B cell (primary cell): Measurements from ENCODE around the gene FSIP1. TPM values are rescaled to one million over a fixed set of nuclear protein-coding genes. Genes with fewer than 3 reads are reported as not detected.

ENCODE experiments used
- ATAC-seq: fragments of 200-7000 bp; cut with Tn5 transposase; one replicate; pipeline ENCODE4 v1.10.0; 2021; ENCODE audit warnings: low read depth, mild to moderate bottlenecking, moderate number of reproducible peaks, moderate library complexity
- CTCF ChIA-PET: fragments of 350-600 bp; sonication (Branson Sonifier 250); formaldehyde crosslinking; loops from one replicate; lab custom pipeline; 2021; ENCODE audit warnings: antibody characterized with exemption, inconsistent platforms; lab: Charles Lee
- POLR2A ChIA-PET: fragments of 350-600 bp; sonication (Branson Sonifier 250); formaldehyde crosslinking; loops from one replicate; lab custom pipeline; 2021; ENCODE audit warnings: antibody characterized with exemption; lab: Charles Lee
- DNase-seq: peaks from one replicate; pipeline ENCODE4 v3.0.0; 2013
- H2AFZ ChIP-seq: 2 replicates; pipeline ENCODE4 v1.6.1; 2012; ENCODE audit warnings: mild to moderate bottlenecking, low read depth, low read length; ENCODE audit not compliant: insufficient read depth, poor library complexity, severe bottlenecking
- H3K27ac ChIP-seq, 2 donors: 1 replicate in 1 of 2; 2 replicates in 1 of 2; pipeline ENCODE4 v1.5.1; 2012 to 2013; ENCODE audit warnings: low read length in 2 of 2, mild to moderate bottlenecking in 2 of 2, moderate library complexity in 1 of 2
- H3K27me3 ChIP-seq, 4 experiments: fragments of 200-600 bp in 1 of 4; sonication (generic) in 1 of 4; replicated peaks in 1 of 4; 1 replicate in 2 of 4; 2 replicates in 2 of 4; pipeline versions ENCODE4 v1.6.1 to v1.7.0; 2013 to 2016; ENCODE audit warnings: low read length in 3 of 4, mild to moderate bottlenecking in 2 of 4, mixed read lengths in 1 of 4, moderate library complexity in 1 of 4; ENCODE audit not compliant: insufficient read depth in 4 of 4, control insufficient read depth in 3 of 4; ENCODE audit errors: control extremely low read depth in 1 of 4
- H3K36me3 ChIP-seq, 2 experiments: replicated peaks in 1 of 2; 1 replicate in 1 of 2; 2 replicates in 1 of 2; pipeline versions ENCODE4 v1.6.1 to v1.7.1; 2013; ENCODE audit warnings: low read length in 1 of 2; ENCODE audit not compliant: insufficient read depth in 2 of 2, control insufficient read depth in 1 of 2; ENCODE audit errors: control extremely low read depth in 1 of 2, extremely low read depth in 1 of 2
- H3K4me1 ChIP-seq, 2 donors: fragments of 200-600 bp in 1 of 2; sonication (generic) in 1 of 2; 1 replicate in 1 of 2; 2 replicates in 1 of 2; pipeline versions ENCODE4 v1.5.1 to v1.6.1; 2013 to 2017; ENCODE audit warnings: low read length in 2 of 2; ENCODE audit not compliant: control insufficient read depth in 2 of 2, insufficient read depth in 2 of 2
- H3K4me2 ChIP-seq: replicated peaks from 2 replicates; pipeline ENCODE3; 2012; ENCODE audit warnings: mild to moderate bottlenecking, low read depth, low read length; ENCODE audit not compliant: poor library complexity, severe bottlenecking
- H3K4me3 ChIP-seq, 5 experiments: fragments of 200-600 bp in 1 of 5; sonication (generic) in 1 of 5; 1 replicate in 3 of 5; 2 replicates in 2 of 5; pipeline versions ENCODE4 v1.5.1 to v1.7.0; 2011 to 2016; ENCODE audit warnings: low read length in 4 of 5, mild to moderate bottlenecking in 4 of 5, low read depth in 2 of 5, control low read depth in 1 of 5, moderate library complexity in 1 of 5; ENCODE audit not compliant: insufficient read depth in 1 of 5; ENCODE audit errors: control extremely low read depth in 1 of 5, extremely low read depth in 1 of 5
- H3K79me2 ChIP-seq: fragments of 200-600 bp; sonication (generic); one replicate; pipeline ENCODE4 v1.6.0; 2016; ENCODE audit warnings: low read length; ENCODE audit not compliant: control insufficient read depth, insufficient read depth
- H3K9ac ChIP-seq: fragments of 200-600 bp; sonication (generic); 2 replicates; pipeline ENCODE4 v1.6.1; 2017; ENCODE audit warnings: mild to moderate bottlenecking, low read length, moderate library complexity
- H3K9me3 ChIP-seq, 3 donors: one replicate each; pipeline versions ENCODE4 v1.6.1 to v1.7.1; 2013; ENCODE audit warnings: low read length in 2 of 3; ENCODE audit not compliant: control insufficient read depth in 2 of 3, insufficient read depth in 1 of 3; ENCODE audit errors: control extremely low read depth in 1 of 3
- H4K20me1 ChIP-seq: 2 replicates; pipeline ENCODE4 v1.6.0; 2012; ENCODE audit warnings: mild to moderate bottlenecking, low read length; ENCODE audit not compliant: insufficient read depth, control insufficient read depth, poor library complexity, severe bottlenecking
- H3K27ac Mint-ChIP-seq: one replicate; pipeline ENCODE4 v1.8.0; 2021; ENCODE audit warnings: mixed read lengths
- H3K27me3 Mint-ChIP-seq: one replicate; pipeline ENCODE4 v1.8.0; 2021; ENCODE audit warnings: mixed read lengths
- H3K4me1 Mint-ChIP-seq: one replicate; pipeline ENCODE4 v1.8.0; 2021; ENCODE audit warnings: mixed read lengths
- H3K4me3 Mint-ChIP-seq: one replicate; pipeline ENCODE4 v1.8.0; 2021; ENCODE audit warnings: mixed read lengths
- H3K9me3 Mint-ChIP-seq: one replicate; pipeline ENCODE4 v1.8.0; 2022; ENCODE audit warnings: mixed read lengths; ENCODE audit not compliant: insufficient read depth
- CTCF ChIP-seq: fragments of 200-600 bp; IDR thresholded peaks from one replicate; pipeline ENCODE4 v1.8.0; 2022; ENCODE audit warnings: antibody characterized with exemption, mild to moderate bottlenecking
- EZH2 ChIP-seq: IDR thresholded peaks from 2 replicates; pipeline ENCODE4 v1.6.1; 2012; ENCODE audit warnings: borderline replicate concordance, low read depth, mild to moderate bottlenecking, moderate library complexity, low read length; ENCODE audit not compliant: insufficient read depth, poor library complexity, severe bottlenecking
- WGBS: methylation state at CpG from one replicate; pipeline ENCODE4 v1.1.5; 2013; ENCODE audit warnings: missing lambda C conversion rate; ENCODE audit not compliant: insufficient coverage; 5-methylcytosine and 5-hydroxymethylcytosine counted together
- intact Hi-C: fragments of 100-400 bp; cut with micrococcal nuclease; formaldehyde crosslinking; loops from one replicate; pipeline ENCODE4 v1.10.0; 2022
- polyA plus RNA-seq: library from polyadenylated mRNA; depleted of rRNA; stranded (reverse); fragments of >200 nt; gene quantifications from 2 replicates; pipeline ENCODE4 v1.2.3, GENCODE V29; 2012
- total RNA-seq, 2 donors: library from RNA; stranded (reverse); fragments of 120-200 nt in 1 of 2; gene quantifications; 1 replicate in 1 of 2; 2 replicates in 1 of 2; pipeline versions ENCODE4 v1.2.3 to v1.2.4, GENCODE V29; 2013 to 2022

Gene FSIP1
- total and polyA plus RNA-seq, 2 donors (not counting 1 experiment from before 2014, with no cell fraction given): 0.19 to 0.49 TPM

- intact Hi-C loops: no loop called here
Observed at GRCh38 chr15:39748276-39748675, 34.4 kb downstream of the FSIP1 start.

GRCh38 chr15:39747326-39747725 is 35.3 kb downstream of the FSIP1 start:
- no peaks in the 10 kb centered on the region for H3K36me3 ChIP-seq
- H4K20me1 ChIP-seq: no peaks in the 10 kb centered on the region
- H3K4me3 ChIP-seq: no peak overlapping the region
- intact Hi-C loops: no loop called here
- no peak overlapping the region for H3K27ac ChIP-seq
- no peaks in the 10 kb centered on the region for H3K79me2 ChIP-seq
- no peaks in the 10 kb centered on the region for H3K4me1 Mint-ChIP-seq
- H3K27ac Mint-ChIP-seq: no peak overlapping the region
- CTCF ChIA-PET: no interaction called here
- no peak for TF ChIP-seq EZH2
- no peak for TF ChIP-seq CTCF
- H3K9ac ChIP-seq: no peak overlapping the region
- H3K9me3 Mint-ChIP-seq: no peaks in the 10 kb centered on the region
- no peak for DNase-seq
- H3K4me3 Mint-ChIP-seq: no peak overlapping the region
- H3K4me1 ChIP-seq: no peaks in the 10 kb centered on the region
- H3K4me2 ChIP-seq: no peak overlapping the region
- H3K27me3 ChIP-seq: peaks cover 0 to 12% (median 0%) of the 10 kb centered on the region in 4 experiments
- POLR2A ChIA-PET: no interaction called here
- no peak overlapping the region for H2AFZ ChIP-seq
- no peak for ATAC-seq
- H3K27me3 Mint-ChIP-seq: peaks cover 44% of the 10 kb centered on the region
- no peaks in the 10 kb centered on the region for H3K9me3 ChIP-seq

More at GRCh38 chr15:39748276-39748675, 34.4 kb downstream of the FSIP1 start:
- no peaks in the 10 kb centered on the region for H3K4me1 ChIP-seq
- ChIA-PET CTCF (interaction anchor here (1.1 kb wide), 1 partner anchor 9 kb away, joined by 10 read pairs; no protein-coding TSS in a partner anchor), POLR2A (no interaction called here)
- H3K4me1 Mint-ChIP-seq: no peaks in the 10 kb centered on the region
- no peak overlapping the region for H3K4me3 ChIP-seq
- no peak overlapping the region for H3K4me2 ChIP-seq
- WGBS: no CpG with 5 or more reads among the region's 2 CpGs
- no peak overlapping the region for H3K9ac ChIP-seq
- H3K27me3 ChIP-seq: peaks cover 0 to 12% (median 0%) of the 10 kb centered on the region in 4 experiments
- TF ChIP-seq EZH2 (no peak), CTCF (no peak)
- H3K27ac ChIP-seq: no peak overlapping the region
- H3K9me3 Mint-ChIP-seq: no peaks in the 10 kb centered on the region
- no peak overlapping the region for H3K27ac Mint-ChIP-seq
- H3K9me3 ChIP-seq: no peaks in the 10 kb centered on the region
- no peaks in the 10 kb centered on the region for H3K79me2 ChIP-seq
- peaks cover 42% of the 10 kb centered on the region for H3K27me3 Mint-ChIP-seq
- H2AFZ ChIP-seq: no peak overlapping the region
- H3K4me3 Mint-ChIP-seq: no peak overlapping the region
- H4K20me1 ChIP-seq: no peaks in the 10 kb centered on the region
- DNase-seq: no peak
- ATAC-seq: no peak
- H3K36me3 ChIP-seq: no peaks in the 10 kb centered on the region
